ENCODE results near the gene SLC43A1. TPM values are rescaled to one million over a fixed set of nuclear protein-coding genes. Genes with fewer than 3 reads are reported as not detected.

The SLC43A1 gene
- total and polyA plus RNA-seq, 12 donors: 3.4 to 16.5 (median 5.0) TPM

DNA sequence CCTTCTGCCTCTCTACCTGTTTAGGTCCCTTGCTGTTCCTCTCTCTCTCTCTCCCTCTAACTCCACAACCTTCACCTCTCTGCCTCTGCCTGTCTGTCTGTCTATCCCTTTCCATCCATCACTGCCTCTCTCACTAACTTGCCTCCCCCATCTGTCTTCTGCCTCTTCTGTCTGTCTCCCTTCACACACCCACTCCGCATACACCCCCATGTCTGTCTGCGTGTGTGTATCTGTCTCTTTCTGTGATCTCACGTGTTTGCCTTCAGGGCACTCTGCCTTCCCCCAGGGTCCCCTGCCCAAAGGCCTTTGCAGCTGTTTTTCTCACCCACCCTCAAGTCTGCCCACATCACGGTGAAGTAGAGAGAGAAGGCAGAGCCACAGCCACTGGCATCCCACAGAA lies 47.2 kb downstream of the SLC43A1 start:
- 69 to 72% methylated on average over 4 of the region's 4 CpGs for WGBS, 2 donors
- Histone ChIP-seq H3K4me3 (no peak overlapping the region), H3K36me3 (no peaks in the 10 kb centered on the region), H3K27ac (no peak overlapping the region), H3K4me1 (no peaks in the 10 kb centered on the region), H3K9me3 (no peaks in the 10 kb centered on the region), H3K27me3 (peaks cover 0 to 20% (median 0%) of the 10 kb centered on the region in 7 donors)
- intact Hi-C loops (cut with DNase I): loop anchor here in 1 of 10 donors (10.0 kb wide), 1 partner anchor 1047 kb away; no protein-coding TSS in a partner anchor
- TF ChIP-seq, protein P1, sequence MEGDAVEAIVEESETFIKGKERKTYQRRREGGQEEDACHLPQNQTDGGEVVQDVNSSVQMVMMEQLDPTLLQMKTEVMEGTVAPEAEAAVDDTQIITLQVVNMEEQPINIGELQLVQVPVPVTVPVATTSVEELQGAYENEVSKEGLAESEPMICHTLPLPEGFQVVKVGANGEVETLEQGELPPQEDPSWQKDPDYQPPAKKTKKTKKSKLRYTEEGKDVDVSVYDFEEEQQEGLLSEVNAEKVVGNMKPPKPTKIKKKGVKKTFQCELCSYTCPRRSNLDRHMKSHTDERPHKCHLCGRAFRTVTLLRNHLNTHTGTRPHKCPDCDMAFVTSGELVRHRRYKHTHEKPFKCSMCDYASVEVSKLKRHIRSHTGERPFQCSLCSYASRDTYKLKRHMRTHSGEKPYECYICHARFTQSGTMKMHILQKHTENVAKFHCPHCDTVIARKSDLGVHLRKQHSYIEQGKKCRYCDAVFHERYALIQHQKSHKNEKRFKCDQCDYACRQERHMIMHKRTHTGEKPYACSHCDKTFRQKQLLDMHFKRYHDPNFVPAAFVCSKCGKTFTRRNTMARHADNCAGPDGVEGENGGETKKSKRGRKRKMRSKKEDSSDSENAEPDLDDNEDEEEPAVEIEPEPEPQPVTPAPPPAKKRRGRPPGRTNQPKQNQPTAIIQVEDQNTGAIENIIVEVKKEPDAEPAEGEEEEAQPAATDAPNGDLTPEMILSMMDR (IDR thresholded peaks at IDR 0.05): no peak
- ATAC-seq (no peak), DNase-seq (no peak)

DNA sequence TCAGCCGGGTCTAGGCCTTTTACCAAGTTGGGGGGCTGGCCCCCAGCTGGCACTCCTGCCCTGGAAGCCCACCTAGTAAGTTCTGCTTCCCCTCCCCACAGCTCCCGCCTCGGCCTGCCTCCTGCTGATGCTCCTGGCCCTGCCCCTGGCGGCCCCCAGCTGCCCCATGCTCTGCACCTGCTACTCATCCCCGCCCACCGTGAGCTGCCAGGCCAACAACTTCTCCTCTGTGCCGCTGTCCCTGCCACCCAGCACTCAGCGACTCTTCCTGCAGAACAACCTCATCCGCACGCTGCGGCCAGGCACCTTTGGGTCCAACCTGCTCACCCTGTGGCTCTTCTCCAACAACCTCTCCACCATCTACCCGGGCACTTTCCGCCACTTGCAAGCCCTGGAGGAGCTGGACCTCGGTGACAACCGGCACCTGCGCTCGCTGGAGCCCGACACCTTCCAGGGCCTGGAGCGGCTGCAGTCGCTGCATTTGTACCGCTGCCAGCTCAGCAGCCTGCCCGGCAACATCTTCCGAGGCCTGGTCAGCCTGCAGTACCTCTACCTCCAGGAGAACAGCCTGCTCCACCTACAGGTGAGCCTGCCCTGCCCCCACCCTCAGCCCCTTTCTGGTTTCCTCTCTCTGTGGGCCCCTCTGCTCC lies 47.9 kb downstream of the SLC43A1 start:
- ATAC-seq: no peak
- Histone ChIP-seq H3K27ac (no peak overlapping the region), H3K9me3 (no peaks in the 10 kb centered on the region), H3K27me3 (peaks cover 0 to 25% (median 0%) of the 10 kb centered on the region in 7 donors), H3K4me3 (no peak overlapping the region), H3K36me3 (no peaks in the 10 kb centered on the region), H3K4me1 (no peaks in the 10 kb centered on the region)
- TF ChIP-seq, protein P1 (IDR thresholded peaks at IDR 0.05): no peak
- no peak for DNase-seq
- intact Hi-C loops (cut with DNase I): loop anchor here in 1 of 10 donors (10.0 kb wide), 1 partner anchor 1047 kb away; no protein-coding TSS in a partner anchor
- 77 to 79% methylated on average over 23 of the region's 23 CpGs for WGBS, 2 donors

DNA sequence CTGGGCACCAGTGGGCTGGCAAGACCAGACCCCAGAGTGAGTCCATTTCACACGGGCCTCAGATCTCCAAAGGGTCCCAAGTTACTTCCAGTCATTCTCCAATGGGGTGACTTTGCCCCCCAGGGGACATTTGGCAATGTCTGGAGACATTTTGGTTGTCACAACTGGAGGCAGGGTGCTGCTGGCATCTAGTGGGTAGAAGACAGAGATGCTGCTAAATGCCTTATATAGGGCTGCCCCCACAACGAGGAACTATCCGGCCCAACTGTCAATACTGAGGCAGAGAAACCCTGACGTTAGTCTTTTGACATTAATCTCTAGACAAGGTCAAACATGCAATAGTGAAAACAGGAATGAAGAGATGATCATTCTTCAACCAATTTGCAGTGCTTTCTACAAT lies 48.8 kb downstream of the SLC43A1 start:
- Histone ChIP-seq H3K4me3 (no peak overlapping the region), H3K27me3 (peaks cover 0 to 35% (median 7%) of the 10 kb centered on the region in 7 donors), H3K36me3 (no peaks in the 10 kb centered on the region), H3K4me1 (no peaks in the 10 kb centered on the region), H3K27ac (no peak overlapping the region), H3K9me3 (no peaks in the 10 kb centered on the region)
- DNase-seq: no peak
- intact Hi-C loops (cut with DNase I): loop anchor here in 1 of 10 donors (10.0 kb wide), 1 partner anchor 1048 kb away; no protein-coding TSS in a partner anchor
- TF ChIP-seq, protein P1 (IDR thresholded peaks at IDR 0.05): no peak
- WGBS, 2 donors: 51 to 58% methylated on average over 4 of the region's 4 CpGs
- no peak for ATAC-seq

DNA sequence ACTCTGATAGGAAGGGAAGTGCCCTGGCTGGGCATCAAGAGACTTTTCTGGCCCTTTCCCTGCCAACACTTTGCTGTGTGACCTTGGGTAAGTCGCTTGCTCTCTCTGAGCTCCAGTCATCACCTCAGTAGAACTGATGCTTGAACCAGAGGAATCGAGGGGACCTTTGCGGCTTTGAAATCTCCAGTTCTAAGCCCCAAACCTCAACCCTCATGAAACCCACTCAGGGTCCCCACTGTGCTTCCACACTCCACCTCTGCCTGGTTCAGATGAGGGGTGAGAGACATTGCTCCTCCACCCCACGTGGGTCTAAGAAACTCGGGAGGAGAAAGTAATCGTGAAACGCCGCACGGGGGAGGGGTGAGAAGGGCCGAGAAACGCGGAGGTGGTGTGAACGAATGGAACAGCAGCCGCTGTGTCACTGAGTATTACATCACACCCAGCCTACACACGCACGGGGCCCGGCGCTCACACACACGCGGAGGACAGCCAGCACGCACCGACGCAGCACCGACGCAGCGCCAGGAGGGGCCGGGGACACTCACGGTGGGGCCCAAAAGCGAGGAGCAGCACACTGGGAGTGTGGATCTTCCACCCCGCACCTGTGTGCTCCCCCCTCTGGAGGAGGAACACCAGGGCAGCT lies 50.8 kb downstream of the SLC43A1 start:
- H3K36me3 ChIP-seq: no peaks in the 10 kb centered on the region
- no peak overlapping the region for H3K4me3 ChIP-seq
- DNase-seq (no peak), ATAC-seq (no peak)
- peaks cover 3 to 13% (median 12%) of the 10 kb centered on the region in 9 donors for H3K4me1 ChIP-seq
- H3K9me3 ChIP-seq: no peaks in the 10 kb centered on the region
- H3K27ac ChIP-seq: no peak overlapping the region
- intact Hi-C loops (cut with DNase I): loop anchor here in 1 of 10 donors (10.0 kb wide), 1 partner anchor 1050 kb away; no protein-coding TSS in a partner anchor
- TF ChIP-seq, protein P1 (IDR thresholded peaks at IDR 0.05): no peak
- WGBS, 2 donors: 52 to 57% methylated on average over 30 of the region's 30 CpGs
- peaks cover 4 to 54% (median 26%) of the 10 kb centered on the region in 7 donors for H3K27me3 ChIP-seq
